ENCODE results near the gene UQCRQ. TPM values are rescaled to one million over a fixed set of nuclear protein-coding genes. Genes with fewer than 3 reads are reported as not detected.

Gene UQCRQ
- total and polyA plus RNA-seq, 9 of the 15 experiments (the other 6 are each of a cell fraction or from before 2014, with no cell fraction given), result 235 to 2,421 (median 883) TPM

DNA sequence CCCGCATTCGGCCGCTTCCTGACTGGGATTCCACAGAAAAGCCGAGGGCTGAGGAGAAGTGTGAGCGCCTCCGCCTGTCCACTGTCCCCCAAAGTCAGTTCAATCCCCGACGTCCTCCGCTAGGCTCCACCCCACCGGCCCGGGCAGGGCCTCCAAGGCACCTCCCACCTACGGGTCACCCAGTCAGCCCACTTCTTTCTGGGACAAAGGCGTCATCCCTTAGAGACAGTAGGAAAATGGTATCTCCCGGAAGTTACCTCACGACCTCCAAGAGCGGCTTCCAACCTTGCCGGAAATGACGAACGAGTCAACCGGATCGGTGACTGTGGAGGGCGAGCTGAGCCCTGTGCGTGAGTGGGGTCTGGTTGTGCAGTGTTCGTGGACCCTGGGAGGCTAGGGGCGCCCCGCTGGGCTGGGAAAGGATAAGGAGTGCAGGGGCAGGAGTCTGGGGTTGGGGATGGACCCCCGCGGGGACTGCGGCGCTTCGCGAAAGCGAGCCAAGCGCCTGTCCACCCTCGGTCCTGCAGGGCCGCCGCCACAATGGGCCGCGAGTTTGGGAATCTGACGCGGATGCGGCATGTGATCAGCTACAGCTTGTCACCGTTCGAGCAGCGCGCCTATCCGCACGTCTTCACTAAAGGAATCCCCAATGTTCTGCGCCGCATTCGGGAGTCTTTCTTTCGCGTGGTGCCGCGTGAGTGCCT is at the start of gene UQCRQ, which contains the start of gene GDF9 (continued):
- no peak for TF ChIP-seq ZHX1 (conservative IDR thresholded peaks at IDR 0.05; ENCODE audit: low read length)
- peak; percentile 45; the same call in 1 of the 2 replicates for TF ChIP-seq EP300 (IDR thresholded peaks at IDR 0.05; ENCODE audit: low read length)
- peak; percentile 99 for TF ChIP-seq PHF8 (IDR thresholded peaks at IDR 0.05; ENCODE audit: borderline replicate concordance, low read length)
- TF ChIP-seq GTF2A2 (tag; IDR thresholded peaks at IDR 0.05), result no peak
- TF ChIP-seq, protein P1, sequence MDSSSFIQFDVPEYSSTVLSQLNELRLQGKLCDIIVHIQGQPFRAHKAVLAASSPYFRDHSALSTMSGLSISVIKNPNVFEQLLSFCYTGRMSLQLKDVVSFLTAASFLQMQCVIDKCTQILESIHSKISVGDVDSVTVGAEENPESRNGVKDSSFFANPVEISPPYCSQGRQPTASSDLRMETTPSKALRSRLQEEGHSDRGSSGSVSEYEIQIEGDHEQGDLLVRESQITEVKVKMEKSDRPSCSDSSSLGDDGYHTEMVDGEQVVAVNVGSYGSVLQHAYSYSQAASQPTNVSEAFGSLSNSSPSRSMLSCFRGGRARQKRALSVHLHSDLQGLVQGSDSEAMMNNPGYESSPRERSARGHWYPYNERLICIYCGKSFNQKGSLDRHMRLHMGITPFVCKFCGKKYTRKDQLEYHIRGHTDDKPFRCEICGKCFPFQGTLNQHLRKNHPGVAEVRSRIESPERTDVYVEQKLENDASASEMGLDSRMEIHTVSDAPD (CRISPR knock-in tag; IDR thresholded peaks at IDR 0.05), result no peak
- TF ChIP-seq ZNF274 (IDR thresholded peaks at IDR 0.05; ENCODE audit: borderline replicate concordance, low read depth, low read length), result no peak
- no peak for TF ChIP-seq SMAD3 (CRISPR knock-in tag; conservative IDR thresholded peaks at IDR 0.05)
- peak; percentile 94; the same call in 1 of the 2 replicates for TF ChIP-seq SREBF2 (CRISPR knock-in tag; IDR thresholded peaks at IDR 0.05)
- peak; percentile 77; the same call in 1 of the 2 replicates for TF ChIP-seq ESRRA (IDR thresholded peaks at IDR 0.05; ENCODE audit: borderline replicate concordance, low read depth)
- peak; percentile 94 for TF ChIP-seq SREBF1 (IDR thresholded peaks at IDR 0.05; ENCODE audit: borderline replicate concordance, low read depth, low read length)
- TF ChIP-seq ZNF23 (CRISPR knock-in tag; IDR thresholded peaks at IDR 0.05), result no peak
- TF ChIP-seq FOXA1 (IDR thresholded peaks at IDR 0.05; ENCODE audit: borderline replicate concordance), result no peak
- peak; percentile 70 for TF ChIP-seq CXXC5 (CRISPR knock-in tag; IDR thresholded peaks at IDR 0.05)
- TF ChIP-seq NFYB (IDR thresholded peaks at IDR 0.05; ENCODE audit: extremely low read depth, insufficient read length), result no peak
- no peak for TF ChIP-seq ZNF75A (CRISPR knock-in tag; IDR thresholded peaks at IDR 0.05)
- peak; percentile 93 for TF ChIP-seq PML (IDR thresholded peaks at IDR 0.05; ENCODE audit: low read length)
- no peak for TF ChIP-seq SMARCA5 (IDR thresholded peaks at IDR 0.05)
- TF ChIP-seq RNF2 (IDR thresholded peaks at IDR 0.05), result peak; percentile 73; the same call in 1 of the 2 replicates
- peak; percentile 57 for TF ChIP-seq CHD1 (IDR thresholded peaks at IDR 0.05; ENCODE audit: low read length)
- no peak for TF ChIP-seq NR4A1 (CRISPR knock-in tag; IDR thresholded peaks at IDR 0.05)
- peak; percentile 6; the same call in 1 of the 2 replicates for TF ChIP-seq NR4A1 (tag; IDR thresholded peaks at IDR 0.05)
- no peak for TF ChIP-seq ZC3H8 (IDR thresholded peaks at IDR 0.05)
- TF ChIP-seq, protein P2, sequence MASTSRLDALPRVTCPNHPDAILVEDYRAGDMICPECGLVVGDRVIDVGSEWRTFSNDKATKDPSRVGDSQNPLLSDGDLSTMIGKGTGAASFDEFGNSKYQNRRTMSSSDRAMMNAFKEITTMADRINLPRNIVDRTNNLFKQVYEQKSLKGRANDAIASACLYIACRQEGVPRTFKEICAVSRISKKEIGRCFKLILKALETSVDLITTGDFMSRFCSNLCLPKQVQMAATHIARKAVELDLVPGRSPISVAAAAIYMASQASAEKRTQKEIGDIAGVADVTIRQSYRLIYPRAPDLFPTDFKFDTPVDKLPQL (IDR thresholded peaks at IDR 0.05; ENCODE audit: extremely low read depth, insufficient read length), result no peak
- no peak for TF ChIP-seq MED1 (CRISPR knock-in tag; IDR thresholded peaks at IDR 0.05; ENCODE audit: borderline replicate concordance)
- no peak for TF ChIP-seq PTRF (tag; IDR thresholded peaks at IDR 0.05)
- no peak for TF ChIP-seq SMAD2 (IDR thresholded peaks at IDR 0.05; ENCODE audit: low read depth, low read length)
